DND-41 (cell line): ENCODE results near the gene TMEM202.

ENCODE experiments used
- ATAC-seq: fragments of 200-7000 bp; cut with Tn5 transposase; 3 replicates; pipeline ENCODE4 v1.9.1; 2021; ENCODE audit warnings: low read depth; ENCODE audit not compliant: insufficient read depth
- DNase-seq: peaks from one replicate; pipeline ENCODE4 v3.0.0-alpha.2; 2020
- H2AFZ ChIP-seq: 2 replicates; pipeline ENCODE4 v1.6.0; 2012; ENCODE audit warnings: low read depth, low read length
- H3K27ac ChIP-seq: 2 replicates; pipeline ENCODE4 v1.5.1; 2012; ENCODE audit warnings: low read length, inconsistent platforms
- H3K27me3 ChIP-seq: fragments of 200-600 bp; sonication (generic); 2 replicates; pipeline ENCODE4 v1.6.0; 2012; ENCODE audit warnings: low read length, mild to moderate bottlenecking, inconsistent platforms; ENCODE audit not compliant: insufficient read depth, poor library complexity
- H3K36me3 ChIP-seq: 2 replicates; pipeline ENCODE4 v1.5.1; 2012; ENCODE audit warnings: low read length, inconsistent platforms; ENCODE audit not compliant: insufficient read depth
- H3K4me1 ChIP-seq: 2 replicates; pipeline ENCODE4 v1.5.1; 2012; ENCODE audit warnings: mild to moderate bottlenecking, low read length; ENCODE audit not compliant: insufficient read depth
- H3K4me2 ChIP-seq: 2 replicates; pipeline ENCODE4 v1.6.0; 2012; ENCODE audit warnings: mild to moderate bottlenecking, moderate library complexity, low read length, inconsistent platforms; ENCODE audit not compliant: insufficient read depth
- H3K4me3 ChIP-seq, 2 experiments: fragments of 200-600 bp in 1 of 2; shearing (Covaris generic) in 1 of 2; 2 replicates each; pipeline ENCODE4 v1.5.1; 2012 to 2016; ENCODE audit warnings: inconsistent platforms in 2 of 2, low read length in 2 of 2, mild to moderate bottlenecking in 2 of 2, low read depth in 1 of 2, moderate library complexity in 1 of 2
- H3K79me2 ChIP-seq: 2 replicates; pipeline ENCODE4 v1.6.0; 2012; ENCODE audit warnings: low read length, inconsistent platforms; ENCODE audit not compliant: insufficient read depth
- H3K9ac ChIP-seq: 2 replicates; pipeline ENCODE4 v1.6.0; 2012; ENCODE audit warnings: low read depth, mild to moderate bottlenecking, inconsistent platforms, low read length, moderate library complexity
- H3K9me3 ChIP-seq: 2 replicates; pipeline ENCODE4 v1.5.1; 2012; ENCODE audit warnings: low read length, moderate library complexity, mild to moderate bottlenecking, inconsistent platforms; ENCODE audit not compliant: insufficient read depth, severe bottlenecking
- H4K20me1 ChIP-seq: 2 replicates; pipeline ENCODE4 v1.6.0; 2012; ENCODE audit warnings: low read length; ENCODE audit not compliant: insufficient read depth
- CTCF ChIP-seq: IDR thresholded peaks from 2 replicates; pipeline ENCODE4 v1.5.1; 2012; ENCODE audit warnings: borderline replicate concordance, low read length, moderate library complexity, mild to moderate bottlenecking; ENCODE audit not compliant: poor library complexity, severe bottlenecking; ENCODE audit errors: extremely low read depth
- EZH2 ChIP-seq: IDR thresholded peaks from 3 replicates; pipeline ENCODE4 v1.6.1; 2012; ENCODE audit warnings: borderline replicate concordance, low read depth, mild to moderate bottlenecking, moderate library complexity, low read length, inconsistent platforms; ENCODE audit not compliant: severe bottlenecking

The TMEM202 gene

GRCh38 chr15:72397796-72398588 is at the start of gene TMEM202:
Gene TMEM202 (plus strand): TSS chr15:72398305. CDS start chr15:72398327, 22 bp downstream.
- Histone ChIP-seq H4K20me1 (no peaks in the 10 kb centered on the region), H3K9ac (no peak within 1 kb of the TSS), H3K4me3 (no peak within 1 kb of the TSS), H3K4me1 (no peaks in the 10 kb centered on the region), H3K27me3 (no peaks in the 10 kb centered on the region), H3K4me2 (no peak within 1 kb of the TSS), H3K9me3 (no peaks in the 10 kb centered on the region), H3K79me2 (no peaks in the 10 kb centered on the region), H3K36me3 (no peaks in the 10 kb centered on the region), H2AFZ (no peak within 1 kb of the TSS), H3K27ac (no peak within 1 kb of the TSS)
- no peak for DNase-seq
- TF ChIP-seq EZH2 = no peak
- TF ChIP-seq CTCF = no peak
- ATAC-seq = no peak

GRCh38 chr15:72353266-72353665 is 44.8 kb upstream of the TMEM202 start:
- Histone ChIP-seq H3K4me1 (no peaks in the 10 kb centered on the region), H3K4me3 (no peak overlapping the region), H3K27me3 (no peaks in the 10 kb centered on the region), H3K9me3 (no peaks in the 10 kb centered on the region), H3K36me3 (peaks cover 76% of the 10 kb centered on the region), H3K4me2 (no peak overlapping the region), H3K79me2 (peaks cover 4% of the 10 kb centered on the region; the same call in 1 of the 2 replicates), H3K9ac (no peak overlapping the region), H3K27ac (no peak overlapping the region), H2AFZ (no peak overlapping the region), H4K20me1 (peaks cover 5% of the 10 kb centered on the region; the same call in 1 of the 2 replicates)
- TF ChIP-seq CTCF (no peak), EZH2 (no peak)
- DNase-seq = no peak
- no peak for ATAC-seq

GRCh38 chr15:72354496-72354895 is 43.6 kb upstream of the TMEM202 start:
- no peak overlapping the region for H3K9ac ChIP-seq
- no peak overlapping the region for H3K4me2 ChIP-seq
- no peak overlapping the region for H3K4me3 ChIP-seq
- peaks cover 12% of the 10 kb centered on the region; the same call in 1 of the 2 replicates for H4K20me1 ChIP-seq
- H3K9me3 ChIP-seq = no peaks in the 10 kb centered on the region
- no peak overlapping the region for H3K27ac ChIP-seq
- peaks cover 13% of the 10 kb centered on the region; the same call in 1 of the 2 replicates for H3K79me2 ChIP-seq
- peaks cover 64% of the 10 kb centered on the region for H3K36me3 ChIP-seq
- H3K27me3 ChIP-seq = no peaks in the 10 kb centered on the region
- DNase-seq (no peak), ATAC-seq (no peak)
- no peak overlapping the region for H2AFZ ChIP-seq
- H3K4me1 ChIP-seq = no peaks in the 10 kb centered on the region
- no peak for TF ChIP-seq CTCF
- no peak for TF ChIP-seq EZH2
